Tibial nerve (tissue), 4 donors: ENCODE data around the gene ATOH8.

Source experiments
- CTCF ChIP-seq, 5 experiments: fragments of 200-600 bp in 3 of 5; fragments of 450-650 bp in 2 of 5; sonication (generic) in 3 of 5; IDR thresholded peaks; one replicate each; pipeline ENCODE4 v1.5.1; 2016 to 2019; ENCODE audit warnings: antibody characterized with exemption in 5 of 5, mild to moderate bottlenecking in 3 of 5, moderate library complexity in 2 of 5
- EP300 ChIP-seq, 2 donors: sonication (generic); formaldehyde crosslinking; IDR thresholded peaks; one replicate each; pipeline ENCODE4 v1.6.1; 2017; ENCODE audit warnings: antibody characterized with exemption in 2 of 2, mild to moderate bottlenecking in 1 of 2

GRCh38 chr2:85771486-85771885 lies 17.7 kb downstream of the ATOH8 start:
- no peak for TF ChIP-seq CTCF (IDR thresholded peaks at IDR 0.05)
- TF ChIP-seq EP300 (IDR thresholded peaks at IDR 0.05), result no peak
